Hematopoietic multipotent progenitor cell treated with erythropoietin and hydrocortisone succinate and interleukin-3 and kit ligand, for 6 days (in vitro differentiated cells): ENCODE measurements around the gene MAPK10.
A peak's percentile ranks its signal among the peaks of the same experiment; 100 is the strongest.

Experiments used
- DNase-seq: peaks from one replicate; pipeline ENCODE4 v3.0.0-alpha.2; 2015

The MAPK10 gene

GRCh38 chr4:85964298-85964697 is 395.6 kb downstream of the MAPK10 start:
- DNase-seq, result no peak

GRCh38 chr4:85963231-85963630 is 396.6 kb downstream of the MAPK10 start:
- DNase-seq, result no peak

DNA sequence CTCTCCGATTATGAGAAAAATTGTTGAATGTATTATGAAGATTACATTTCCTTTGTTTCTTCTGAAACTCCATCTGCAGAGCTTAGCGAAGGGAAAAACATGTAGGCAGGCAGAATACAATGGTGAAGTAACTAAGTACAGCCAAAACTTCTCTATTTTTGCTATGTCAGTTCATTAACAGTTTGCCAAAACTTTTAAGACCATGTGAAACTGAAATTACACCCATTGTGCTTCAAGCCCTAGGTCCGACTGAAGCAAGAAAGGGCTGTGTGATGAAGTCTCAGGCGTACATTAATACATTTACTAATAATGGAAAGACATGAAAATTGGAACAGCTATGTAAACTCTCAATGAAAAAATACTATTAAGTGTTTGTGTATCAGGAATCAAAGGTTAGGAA is 398.0 kb downstream of the MAPK10 start:
- no peak for DNase-seq

DNA sequence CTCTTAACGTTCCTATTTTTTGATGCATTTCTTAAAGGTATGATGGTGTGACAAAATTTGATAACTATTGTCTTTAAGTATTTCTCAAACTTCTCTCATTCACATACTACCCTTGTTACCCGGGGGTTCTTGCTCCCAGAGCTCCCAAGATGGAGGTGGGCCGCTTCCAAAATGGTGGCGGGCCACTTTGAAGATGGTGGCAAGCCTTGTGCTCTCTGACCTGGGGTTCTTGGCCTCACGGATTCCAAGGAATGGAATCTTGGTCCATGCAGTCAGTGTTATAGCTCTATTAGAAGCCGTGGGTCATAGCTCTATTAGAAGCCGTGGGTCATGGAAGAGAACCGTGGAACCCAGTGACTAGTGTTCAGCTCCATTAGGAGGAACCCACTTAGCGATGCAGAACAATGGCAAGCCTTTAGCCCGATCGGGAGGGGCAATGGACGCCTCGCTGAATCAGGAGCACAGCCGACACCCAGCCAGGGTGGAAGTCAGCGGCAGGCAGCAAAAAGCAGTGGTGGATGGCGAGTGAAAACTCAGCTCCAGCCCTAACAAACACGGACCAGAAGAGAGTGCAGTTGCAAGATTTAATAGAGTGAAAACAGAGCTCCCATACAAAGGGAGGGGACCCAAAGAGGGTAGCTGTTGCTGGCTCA is 403.4 kb downstream of the MAPK10 start:
- no peak for DNase-seq

DNA sequence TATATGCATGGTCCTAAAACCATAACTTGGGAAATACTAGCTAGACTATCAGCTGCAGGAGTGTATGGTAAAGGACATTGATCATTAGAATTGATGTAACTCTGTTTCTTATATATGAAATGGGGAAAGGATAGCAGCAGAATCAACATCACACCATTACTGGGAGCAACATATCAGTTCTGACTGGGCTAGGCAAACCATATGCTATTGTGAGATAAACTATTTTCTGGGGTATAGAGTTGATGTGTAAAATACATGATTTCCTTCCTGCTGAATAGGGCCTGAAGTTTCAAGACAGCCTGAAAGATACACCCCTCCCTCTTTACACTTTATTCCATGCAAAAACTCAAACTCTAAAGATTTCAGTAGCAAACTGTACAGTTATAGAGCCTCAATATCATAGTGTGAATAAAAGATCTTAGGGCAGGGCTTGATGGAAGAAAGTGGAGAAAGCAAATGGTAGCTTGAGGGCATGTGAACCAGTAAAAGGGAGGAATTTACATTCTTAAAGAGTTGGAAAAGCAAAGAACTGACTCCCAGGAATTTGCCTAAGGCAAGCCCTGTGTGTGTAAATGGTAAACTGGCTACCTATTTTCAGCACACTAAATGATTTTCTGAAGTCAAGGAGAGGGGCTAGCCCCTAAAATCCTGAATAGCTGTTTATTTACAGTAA is 404.1 kb downstream of the MAPK10 start:
- peak; percentile 12 for DNase-seq

DNA sequence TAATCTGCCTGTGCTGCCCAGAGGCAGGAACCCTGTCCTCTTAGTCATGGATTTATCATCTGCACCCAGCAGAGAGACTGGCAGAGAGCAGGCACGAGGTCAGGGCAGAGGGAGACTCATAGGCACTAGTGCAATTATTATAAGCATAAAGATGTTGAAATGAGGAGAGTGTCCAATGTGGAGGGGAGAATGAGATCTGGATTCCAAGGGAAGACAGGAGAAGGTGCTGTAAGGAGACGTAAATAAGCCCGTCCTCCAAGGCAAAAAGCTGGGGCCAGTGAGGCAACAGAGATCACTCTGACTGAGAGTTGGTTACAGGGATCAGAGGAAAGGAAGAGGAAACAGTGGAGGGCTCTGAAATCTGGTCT is 406.2 kb downstream of the MAPK10 start:
- DNase-seq, result no peak

DNA sequence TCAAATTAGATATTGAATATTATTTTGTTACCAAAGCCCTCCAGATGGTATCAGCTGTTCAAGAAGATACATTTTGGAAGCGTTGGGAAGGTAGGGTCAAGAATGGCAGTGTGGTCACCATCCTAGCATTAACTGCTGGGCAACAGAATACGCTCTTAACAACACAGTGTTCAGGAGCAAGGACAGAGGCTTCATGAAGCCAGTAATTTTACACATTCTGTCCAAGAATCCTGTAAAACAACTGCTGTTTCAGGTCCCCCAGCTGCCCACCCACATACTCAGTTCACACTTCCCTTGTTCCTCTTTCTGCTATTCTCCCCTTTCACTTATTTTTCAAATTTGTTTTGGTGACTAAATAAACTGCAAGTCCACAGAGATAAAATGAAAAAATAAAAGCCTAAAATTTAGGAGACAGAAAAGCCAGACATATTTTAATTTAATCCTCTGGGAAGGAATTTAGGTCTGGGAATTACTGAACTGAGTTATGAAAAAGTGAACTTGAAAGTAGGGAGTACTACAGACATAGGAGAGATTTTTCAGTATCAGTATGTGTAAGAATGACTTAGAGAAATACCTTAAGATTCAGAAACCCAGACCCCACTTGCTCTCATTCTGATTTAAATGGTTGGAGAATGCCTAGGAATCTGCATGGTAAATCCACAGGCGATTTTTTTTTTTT is 406.7 kb downstream of the MAPK10 start:
- DNase-seq, result no peak

DNA sequence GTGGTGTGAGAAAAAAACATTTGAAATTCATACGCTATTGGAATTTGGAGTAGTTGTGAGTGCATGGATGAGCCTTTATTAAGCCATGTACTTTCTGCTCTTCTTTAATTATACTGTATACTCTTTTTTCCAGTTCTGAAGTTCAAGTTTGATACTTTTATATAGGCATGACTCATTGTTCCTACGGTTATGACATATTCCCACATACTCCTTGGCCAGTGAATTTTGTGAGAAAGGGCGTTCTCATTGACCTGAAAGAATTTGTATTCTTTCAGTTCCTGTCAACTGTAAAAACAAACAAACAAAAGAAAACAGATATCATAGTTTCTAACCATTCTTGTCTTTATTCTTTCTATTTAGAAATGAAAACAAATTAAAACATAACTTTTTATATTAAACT is 407.3 kb downstream of the MAPK10 start:
- DNase-seq, result no peak

DNA sequence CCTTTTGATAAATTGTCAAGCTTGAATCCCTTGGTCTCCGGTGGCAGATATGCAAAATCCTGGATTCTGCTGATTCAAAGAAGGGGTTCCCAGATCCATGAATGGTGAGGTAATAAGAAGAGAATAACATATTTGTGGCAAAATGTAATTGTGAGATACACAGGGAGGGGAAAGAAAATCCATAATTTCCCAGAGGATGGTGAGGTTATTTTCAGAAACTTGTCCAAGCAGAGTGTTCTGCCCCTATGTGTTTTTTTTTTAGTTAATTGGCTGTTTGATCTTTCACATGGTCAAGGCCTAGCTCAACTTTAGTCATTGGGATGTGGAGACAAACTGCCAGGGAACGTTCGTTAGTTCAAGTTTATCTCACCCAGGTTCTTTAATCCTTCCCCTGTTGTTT is 408.8 kb downstream of the MAPK10 start:
- DNase-seq, result no peak

DNA sequence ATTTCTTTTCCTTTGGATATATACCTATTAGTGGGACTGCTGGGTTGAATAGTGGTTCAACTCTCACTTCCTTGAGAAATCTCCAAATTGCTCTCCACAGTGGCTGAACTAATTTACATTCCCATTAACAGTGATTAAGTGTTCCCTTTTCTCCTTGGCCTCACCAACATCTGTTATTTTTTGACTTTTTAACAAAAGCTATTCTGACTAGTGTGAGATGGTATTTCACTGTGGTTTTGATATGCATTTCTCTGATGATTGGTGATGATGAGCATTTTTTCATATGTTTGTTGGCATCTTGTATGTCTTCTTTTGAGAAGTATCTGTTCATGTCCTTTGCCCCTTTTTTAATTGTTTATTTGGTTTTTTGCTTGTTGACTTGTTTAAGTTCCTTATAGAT is 413.0 kb downstream of the MAPK10 start:
- DNase-seq, result no peak

- DNase-seq, result no peak
Measured at GRCh38 chr4:85942107-85942506, 417.7 kb downstream of the MAPK10 start.

- DNase-seq, result no peak
Measured at GRCh38 chr4:85940151-85940550, 419.7 kb downstream of the MAPK10 start.
